ENCODE results near the gene ZAR1.

DNA sequence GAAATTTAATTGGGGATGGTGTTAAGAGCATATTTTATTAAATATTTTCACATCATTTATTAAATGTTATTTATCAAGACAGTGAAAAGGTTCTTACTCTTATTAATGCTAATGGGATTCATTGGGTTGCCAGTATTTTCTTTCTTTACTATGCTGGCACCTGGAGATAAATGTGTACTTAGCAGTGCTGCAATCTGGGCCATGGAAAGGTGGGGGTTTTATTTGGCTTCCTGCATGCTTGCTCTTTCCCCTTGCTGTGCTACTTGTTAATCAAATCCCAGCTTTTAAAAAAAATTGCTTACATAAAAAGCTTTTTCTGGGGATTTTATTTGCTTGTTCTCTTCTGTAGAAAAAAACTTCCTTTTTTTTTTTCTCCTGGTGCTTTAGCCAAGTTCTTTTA is 48.3 kb downstream of the ZAR1 start:
- TF ChIP-seq, protein P1, sequence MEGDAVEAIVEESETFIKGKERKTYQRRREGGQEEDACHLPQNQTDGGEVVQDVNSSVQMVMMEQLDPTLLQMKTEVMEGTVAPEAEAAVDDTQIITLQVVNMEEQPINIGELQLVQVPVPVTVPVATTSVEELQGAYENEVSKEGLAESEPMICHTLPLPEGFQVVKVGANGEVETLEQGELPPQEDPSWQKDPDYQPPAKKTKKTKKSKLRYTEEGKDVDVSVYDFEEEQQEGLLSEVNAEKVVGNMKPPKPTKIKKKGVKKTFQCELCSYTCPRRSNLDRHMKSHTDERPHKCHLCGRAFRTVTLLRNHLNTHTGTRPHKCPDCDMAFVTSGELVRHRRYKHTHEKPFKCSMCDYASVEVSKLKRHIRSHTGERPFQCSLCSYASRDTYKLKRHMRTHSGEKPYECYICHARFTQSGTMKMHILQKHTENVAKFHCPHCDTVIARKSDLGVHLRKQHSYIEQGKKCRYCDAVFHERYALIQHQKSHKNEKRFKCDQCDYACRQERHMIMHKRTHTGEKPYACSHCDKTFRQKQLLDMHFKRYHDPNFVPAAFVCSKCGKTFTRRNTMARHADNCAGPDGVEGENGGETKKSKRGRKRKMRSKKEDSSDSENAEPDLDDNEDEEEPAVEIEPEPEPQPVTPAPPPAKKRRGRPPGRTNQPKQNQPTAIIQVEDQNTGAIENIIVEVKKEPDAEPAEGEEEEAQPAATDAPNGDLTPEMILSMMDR (IDR thresholded peaks at IDR 0.05; ENCODE audit: low read length), result no peak
- no peak for TF ChIP-seq EZH2 (optimal IDR thresholded peaks at IDR 0.05; ENCODE audit: low read depth, low read length)

Data from MM.1S (cell line).